Measurements from ENCODE around the gene LRRTM3.

Gene LRRTM3

DNA sequence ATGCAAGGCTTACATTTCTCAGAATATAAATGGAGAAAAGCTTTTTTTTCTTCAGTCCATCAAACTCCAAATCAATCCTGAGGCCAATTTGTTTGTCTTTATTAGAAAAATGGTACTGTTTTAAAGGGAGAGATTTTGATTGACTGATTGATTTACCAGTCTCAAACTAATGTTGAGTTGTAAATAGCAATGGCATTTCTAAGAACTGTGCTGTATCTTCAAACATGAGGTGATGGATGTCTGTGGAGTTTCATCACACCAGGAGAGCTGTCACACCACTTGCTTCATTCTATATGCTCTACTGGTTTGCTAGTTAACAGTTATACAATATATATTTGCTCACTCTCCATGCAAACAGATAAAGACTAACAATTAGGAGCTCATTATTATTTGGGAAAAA, 39.0 kb upstream of the LRRTM3 start:
- CTCF ChIA-PET, result interaction anchor here (0.5 to 0.7 kb wide), 2 partner anchors 353 to 524 kb away, joined by 3 read pairs; no protein-coding TSS in a partner anchor
- TF ChIP-seq CTCF (conservative IDR thresholded peaks at IDR 0.05; ENCODE audit: low read depth), result no peak
- DNase-seq (ENCODE audit: low spot score), result no peak
- no peak overlapping the region for H3K27ac ChIP-seq
- POLR2A ChIA-PET (ENCODE audit: low non-redundant PET), result no interaction called here

DNA sequence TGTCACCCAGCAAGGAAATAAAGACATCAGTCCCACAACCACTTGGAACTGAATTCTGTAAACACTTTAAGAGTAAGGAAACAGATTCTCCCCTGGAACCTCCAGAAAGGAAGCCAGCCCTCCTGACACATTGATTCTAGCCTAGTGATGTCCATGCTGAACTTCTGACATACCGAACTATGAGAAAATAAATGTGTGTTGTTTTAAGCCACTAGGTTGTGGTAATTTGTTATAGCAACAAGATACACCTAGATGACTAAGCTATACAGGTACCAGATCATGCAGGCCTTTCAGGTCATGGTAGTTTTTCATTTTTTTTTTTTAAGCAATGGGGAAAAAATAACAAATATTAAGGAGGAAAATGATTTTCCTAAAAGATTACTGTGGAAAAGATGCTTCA, 37.6 kb upstream of the LRRTM3 start:
- H3K27ac ChIP-seq, result no peak overlapping the region
- DNase-seq (ENCODE audit: low spot score), result no peak
- ChIA-PET POLR2A (ENCODE audit: low non-redundant PET) (no interaction called here), CTCF (no interaction called here)
- no peak for TF ChIP-seq CTCF (conservative IDR thresholded peaks at IDR 0.05; ENCODE audit: low read depth)

GRCh38 chr10:66892871-66893270, 33.0 kb upstream of the LRRTM3 start:
- ChIA-PET POLR2A (ENCODE audit: low non-redundant PET) (no interaction called here), CTCF (interaction anchor here (0.7 kb wide), 1 partner anchor 656 kb away, joined by 3 read pairs; no protein-coding TSS in a partner anchor)
- no peak overlapping the region for H3K27ac ChIP-seq
- DNase-seq (ENCODE audit: low spot score), result no peak
- TF ChIP-seq CTCF (conservative IDR thresholded peaks at IDR 0.05; ENCODE audit: low read depth), result no peak

GRCh38 chr10:66910671-66911070, 15.2 kb upstream of the LRRTM3 start:
- no peak overlapping the region for H3K27ac ChIP-seq

DNA sequence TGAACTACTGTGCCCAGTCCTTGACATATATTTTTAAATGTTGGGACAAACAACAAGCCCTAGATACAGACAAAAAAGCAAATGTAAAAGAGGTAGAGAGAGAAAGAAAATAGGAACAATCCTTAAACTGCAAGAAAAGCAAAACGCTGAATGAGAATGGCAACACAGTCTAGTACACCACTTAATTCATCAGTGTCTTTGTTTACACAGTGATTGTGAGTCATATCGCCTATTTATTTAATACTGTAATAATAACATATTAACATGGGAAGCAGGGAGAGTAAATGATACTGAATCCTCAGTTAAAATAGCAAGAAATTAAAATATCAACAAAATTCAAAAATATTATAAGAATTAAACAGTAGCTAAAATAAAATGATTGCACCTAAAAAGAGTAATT, 9.8 kb upstream of the LRRTM3 start:
- POLR2A ChIA-PET (ENCODE audit: low non-redundant PET), result no interaction called here
- no peak for TF ChIP-seq CTCF (conservative IDR thresholded peaks at IDR 0.05; ENCODE audit: low read depth)
- no peak overlapping the region for H3K27ac ChIP-seq
- no peak for DNase-seq (ENCODE audit: low spot score)
- CTCF ChIA-PET, result interaction anchor here (0.6 to 0.8 kb wide), 3 partner anchors 10 to 41 kb away, joined by 3 to 4 read pairs (median 3); partner anchors contain the start of gene LRRTM3

More at GRCh38 chr10:66910671-66911070, 15.2 kb upstream of the LRRTM3 start:
- no peak for TF ChIP-seq CTCF (conservative IDR thresholded peaks at IDR 0.05; ENCODE audit: low read depth)
- CTCF ChIA-PET, result no interaction called here
- no peak for DNase-seq (ENCODE audit: low spot score)
- POLR2A ChIA-PET (ENCODE audit: low non-redundant PET), result no interaction called here

DNA sequence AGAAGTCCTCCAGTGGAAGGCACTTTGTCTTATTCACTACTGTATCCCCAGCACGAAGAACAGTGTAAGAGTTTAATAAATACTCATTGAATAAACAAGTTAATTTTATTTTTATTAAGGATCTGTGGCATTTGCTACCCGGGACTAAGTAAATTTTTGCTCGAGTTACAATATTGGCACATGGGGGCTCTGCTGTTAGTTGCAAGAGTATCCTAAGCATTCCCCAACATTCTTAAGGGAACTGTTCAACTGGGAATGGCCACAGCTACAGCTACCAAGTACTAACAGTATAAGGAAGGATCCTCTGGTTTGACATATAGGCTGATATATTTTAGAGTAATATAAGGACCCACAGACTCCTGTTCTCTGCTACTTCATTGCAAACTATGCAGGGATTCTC, 8.7 kb upstream of the LRRTM3 start:
- ChIA-PET POLR2A (ENCODE audit: low non-redundant PET) (no interaction called here), CTCF (interaction anchor here (0.5 kb wide), 1 partner anchor 26 kb away, joined by 3 read pairs; no protein-coding TSS in a partner anchor)
- no peak for TF ChIP-seq CTCF (conservative IDR thresholded peaks at IDR 0.05; ENCODE audit: low read depth)
- DNase-seq (ENCODE audit: low spot score), result no peak
- H3K27ac ChIP-seq, result no peak overlapping the region

- H3K27ac ChIP-seq, result no peak overlapping the region
- ChIA-PET POLR2A (ENCODE audit: low non-redundant PET) (no interaction called here), CTCF (no interaction called here)
- TF ChIP-seq CTCF (conservative IDR thresholded peaks at IDR 0.05; ENCODE audit: low read depth), result no peak
- DNase-seq (ENCODE audit: low spot score), result no peak
Measured at GRCh38 chr10:66919248-66919647, 6.6 kb upstream of the LRRTM3 start.

Measured in RWPE1 (cell line).